NCI-H187 treated with DMSO at 0.1 percent for 48 hours (cell line): ENCODE measurements around the gene CYFIP1.

Source experiments
- DNase-seq: peaks from one replicate; lab custom pipeline; 2025; lab: John Stamatoyannopoulos, UW

Gene CYFIP1

GRCh38 chr15:22916606-22917350, 63.4 kb downstream of the CYFIP1 start:
- DNase-seq = no peak

GRCh38 chr15:22915866-22916515, 64.2 kb downstream of the CYFIP1 start:
- DNase-seq = no peak

GRCh38 chr15:22913646-22914380, 66.4 kb downstream of the CYFIP1 start:
- no peak for DNase-seq

- no peak for DNase-seq
Measured at GRCh38 chr15:22912256-22912655, 67.9 kb downstream of the CYFIP1 start.

- DNase-seq = no peak
Measured at GRCh38 chr15:22911306-22911705, 68.9 kb downstream of the CYFIP1 start.

- no peak for DNase-seq
Measured at GRCh38 chr15:22908830-22909229, 71.3 kb downstream of the CYFIP1 start.

- no peak for DNase-seq
Measured at GRCh38 chr15:22907161-22907950, 72.8 kb downstream of the CYFIP1 start.

- no peak for DNase-seq
Measured at GRCh38 chr15:22904736-22905135, 75.4 kb downstream of the CYFIP1 start.

- no peak for DNase-seq
Measured at GRCh38 chr15:22903961-22904534, 76.1 kb downstream of the CYFIP1 start.

GRCh38 chr15:22903427-22903826, 76.7 kb downstream of the CYFIP1 start:
- DNase-seq = no peak

- DNase-seq = no peak
Measured at GRCh38 chr15:22902981-22903380, 77.2 kb downstream of the CYFIP1 start.

- no peak for DNase-seq
Measured at GRCh38 chr15:22902578-22902977, 77.6 kb downstream of the CYFIP1 start.

- no peak for DNase-seq
Measured at GRCh38 chr15:22902046-22902445, 78.1 kb downstream of the CYFIP1 start.

- DNase-seq = no peak
Measured at GRCh38 chr15:22895465-22896190, 84.5 kb downstream of the CYFIP1 start.

- DNase-seq = no peak
Measured at GRCh38 chr15:22893881-22894280, 86.3 kb downstream of the CYFIP1 start.

- no peak for DNase-seq
Measured at GRCh38 chr15:22893081-22893480, 87.1 kb downstream of the CYFIP1 start.

GRCh38 chr15:22892333-22892732, 87.8 kb downstream of the CYFIP1 start:
- no peak for DNase-seq

GRCh38 chr15:22891426-22892210, 88.5 kb downstream of the CYFIP1 start:
- DNase-seq = no peak

- no peak for DNase-seq
Measured at GRCh38 chr15:22890296-22890695, 89.9 kb downstream of the CYFIP1 start.

- DNase-seq = no peak
Measured at GRCh38 chr15:22889146-22889818, 90.9 kb downstream of the CYFIP1 start.
